Cortex of kidney (tissue), 1 donor: ENCODE results near the gene SAMD4B.

Source experiments
- DNase-seq: peaks from one replicate; lab custom pipeline; 2025; lab: John Stamatoyannopoulos, UW

The SAMD4B gene

GRCh38 chr19:39410017-39410830 is 68.0 kb downstream of the SAMD4B start:
- no peak for DNase-seq

GRCh38 chr19:39410831-39411080 is 68.5 kb downstream of the SAMD4B start:
- DNase-seq: no peak

GRCh38 chr19:39411081-39411831 is 69.0 kb downstream of the SAMD4B start:
- DNase-seq: no peak

- DNase-seq: no peak
Observed at GRCh38 chr19:39411832-39412099, 69.5 kb downstream of the SAMD4B start.

GRCh38 chr19:39412100-39412866 is 70.1 kb downstream of the SAMD4B start, which contains the start of gene PLEKHG2:
Gene PLEKHG2 (plus strand): TSS chr19:39412669. CDS start chr19:39414087, 1,418 bp downstream.
- no peak for DNase-seq

GRCh38 chr19:39412867-39413271 is 70.6 kb downstream of the SAMD4B start:
- no peak for DNase-seq

- DNase-seq: no peak
Observed at GRCh38 chr19:39413272-39413910, 71.2 kb downstream of the SAMD4B start.

- no peak for DNase-seq
Observed at GRCh38 chr19:39413911-39414608, 71.8 kb downstream of the SAMD4B start.

- DNase-seq: no peak
Observed at GRCh38 chr19:39415111-39416046, 73.2 kb downstream of the SAMD4B start.

GRCh38 chr19:39416152-39417120 is 74.2 kb downstream of the SAMD4B start:
- no peak for DNase-seq

GRCh38 chr19:39417463-39418181 is 75.4 kb downstream of the SAMD4B start:
- no peak for DNase-seq

- DNase-seq: no peak
Observed at GRCh38 chr19:39419003-39419402, 76.8 kb downstream of the SAMD4B start.

- DNase-seq: no peak
Observed at GRCh38 chr19:39420769-39421168, 78.5 kb downstream of the SAMD4B start.

- no peak for DNase-seq
Observed at GRCh38 chr19:39422020-39422419, 79.8 kb downstream of the SAMD4B start.

GRCh38 chr19:39423258-39424086 is 81.3 kb downstream of the SAMD4B start:
- no peak for DNase-seq

GRCh38 chr19:39424934-39425333 is 82.7 kb downstream of the SAMD4B start:
- no peak for DNase-seq

- no peak for DNase-seq
Observed at GRCh38 chr19:39425744-39426143, 83.5 kb downstream of the SAMD4B start.

- no peak for DNase-seq
Observed at GRCh38 chr19:39426170-39426569, 83.9 kb downstream of the SAMD4B start.
